H1 (cell line): ENCODE measurements around the gene SCAMP5. TPM values are rescaled to one million over a fixed set of nuclear protein-coding genes. Genes with fewer than 3 reads are reported as not detected.

Source experiments
- CTCF ChIA-PET: fragments of 300-600 bp; sonication (Branson Sonifier 250); formaldehyde crosslinking; loops from one replicate; lab custom pipeline; 2021; ENCODE audit not compliant: partially characterized antibody; lab: Charles Lee
- POLR2A ChIA-PET: fragments of 300-600 bp; sonication (Branson Sonifier 250); formaldehyde crosslinking; loops from one replicate; lab custom pipeline; 2021; ENCODE audit warnings: inconsistent platforms; ENCODE audit not compliant: partially characterized antibody; lab: Charles Lee
- DNase-seq, 2 experiments: peaks; one replicate each; pipeline versions ENCODE4 v3.0.0 to v3.0.0-alpha.2; 2010 to 2022; ENCODE audit warnings: low spot score in 2 of 2, low read depth in 1 of 2, mixed read lengths in 1 of 2
- FAIRE-seq: peaks from 2 replicates; lab custom pipeline; 2011; peaks lifted over from hg19 to GRCh38; lab: Jason Lieb, UNC
- H2AFZ ChIP-seq: 2 replicates; pipeline ENCODE4 v1.8.1; 2012; ENCODE audit warnings: low read length, inconsistent platforms
- H2AK5ac ChIP-seq: 2 replicates; pipeline ENCODE4 v1.6.1; 2013; ENCODE audit warnings: low read depth, low read length
- H2BK120ac ChIP-seq: replicated peaks from 2 replicates; pipeline ENCODE3; 2013; ENCODE audit warnings: low read depth, low read length, inconsistent platforms
- H2BK12ac ChIP-seq: 2 replicates; pipeline ENCODE4 v1.6.1; 2013; ENCODE audit warnings: low read depth, low read length
- H2BK15ac ChIP-seq: 2 replicates; pipeline ENCODE4 v1.6.1; 2013; ENCODE audit warnings: low read length
- H2BK20ac ChIP-seq: 2 replicates; pipeline ENCODE4 v1.6.1; 2013; ENCODE audit warnings: low read length
- H2BK5ac ChIP-seq: 2 replicates; pipeline ENCODE4 v1.6.1; 2013; ENCODE audit warnings: low read depth, low read length
- H3K14ac ChIP-seq: 2 replicates; pipeline ENCODE4 v1.6.1; 2013; ENCODE audit warnings: inconsistent platforms; ENCODE audit not compliant: insufficient read length
- H3K18ac ChIP-seq: 2 replicates; pipeline ENCODE4 v1.6.1; 2013; ENCODE audit warnings: low read length; ENCODE audit errors: extremely low read depth
- H3K23ac ChIP-seq: 2 replicates; pipeline ENCODE4 v1.6.1; 2013; ENCODE audit warnings: inconsistent platforms; ENCODE audit not compliant: insufficient read length
- H3K23me2 ChIP-seq: 2 replicates; pipeline ENCODE4 v1.6.1; 2013; ENCODE audit warnings: low read depth, low read length
- H3K27ac ChIP-seq: 2 replicates; pipeline ENCODE4 v1.6.1; 2011; ENCODE audit warnings: low read depth, low read length, inconsistent platforms
- H3K27me3 ChIP-seq, 4 experiments: replicated peaks in 1 of 4; 1 replicate in 1 of 4; 2 replicates in 3 of 4; pipeline versions ENCODE4 v1.6.1 to v1.8.1; 2011 to 2013; ENCODE audit warnings: low read length in 3 of 4, mild to moderate bottlenecking in 3 of 4, inconsistent platforms in 2 of 4, mixed read lengths in 2 of 4, moderate library complexity in 1 of 4; ENCODE audit not compliant: control insufficient read depth in 3 of 4, insufficient read depth in 3 of 4; ENCODE audit errors: extremely low read depth in 1 of 4
- H3K36me3 ChIP-seq, 4 experiments: 2 replicates each; pipeline versions ENCODE4 v1.6.1 to v1.8.1; 2011 to 2013; ENCODE audit warnings: mild to moderate bottlenecking in 4 of 4, low read length in 3 of 4, moderate library complexity in 2 of 4, control low read depth in 1 of 4, inconsistent platforms in 1 of 4; ENCODE audit not compliant: insufficient read depth in 4 of 4, control insufficient read depth in 2 of 4
- H3K4ac ChIP-seq: replicated peaks from 2 replicates; pipeline ENCODE3; 2013; ENCODE audit warnings: low read length, low read depth, mixed read lengths, inconsistent platforms; ENCODE audit not compliant: insufficient read length
- H3K4me1 ChIP-seq, 4 experiments: replicated peaks in 1 of 4; 1 replicate in 1 of 4; 2 replicates in 3 of 4; pipeline versions ENCODE4 v1.6.1 to v1.8.1; 2011 to 2013; ENCODE audit warnings: low read length in 3 of 4, inconsistent platforms in 2 of 4, mixed read lengths in 1 of 4; ENCODE audit not compliant: insufficient read depth in 4 of 4, control insufficient read depth in 3 of 4
- H3K4me2 ChIP-seq, 2 experiments: 2 replicates each; pipeline versions ENCODE4 v1.6.1 to v1.8.1; 2011 to 2013; ENCODE audit warnings: low read depth in 2 of 2, low read length in 2 of 2, control low read depth in 1 of 2, inconsistent platforms in 1 of 2, mild to moderate bottlenecking in 1 of 2; ENCODE audit not compliant: insufficient read depth in 1 of 2
- H3K4me3 ChIP-seq, 4 experiments: fragments of 200-600, 300-600 bp in 1 of 4; sonication (generic), shearing (Covaris generic), sonication (Bioruptor Twin) in 1 of 4; 2 replicates each; pipeline versions ENCODE4 v1.5.1 to v1.8.1; 2011 to 2016; ENCODE audit warnings: low read length in 4 of 4, low read depth in 3 of 4, control low read depth in 2 of 4, inconsistent platforms in 2 of 4, mild to moderate bottlenecking in 2 of 4, mixed read lengths in 1 of 4, moderate library complexity in 1 of 4; ENCODE audit not compliant: insufficient read depth in 2 of 4; ENCODE audit errors: extremely low read depth in 1 of 4
- H3K56ac ChIP-seq: replicated peaks from 2 replicates; pipeline ENCODE3; 2013; ENCODE audit warnings: low read depth, mild to moderate bottlenecking, mixed read lengths, low read length, inconsistent platforms; ENCODE audit not compliant: insufficient read length
- H3K79me1 ChIP-seq: 2 replicates; pipeline ENCODE4 v1.6.1; 2013; ENCODE audit warnings: low read depth, low read length, control low read depth
- H3K79me2 ChIP-seq, 2 experiments: 2 replicates each; pipeline versions ENCODE4 v1.6.1 to v1.8.1; 2012 to 2013; ENCODE audit warnings: low read length in 2 of 2, mild to moderate bottlenecking in 2 of 2, inconsistent platforms in 1 of 2; ENCODE audit not compliant: insufficient read depth in 2 of 2, control insufficient read depth in 1 of 2
- H3K9ac ChIP-seq, 4 experiments: replicated peaks in 1 of 4; 1 replicate in 1 of 4; 2 replicates in 3 of 4; pipeline versions ENCODE4 v1.6.1 to v1.8.1; 2011 to 2013; ENCODE audit warnings: low read depth in 3 of 4, low read length in 3 of 4, control low read depth in 2 of 4, mild to moderate bottlenecking in 2 of 4, moderate library complexity in 2 of 4, inconsistent platforms in 1 of 4; ENCODE audit errors: extremely low read depth in 1 of 4
- H3K9me3 ChIP-seq, 2 experiments: 2 replicates each; pipeline versions ENCODE4 v1.6.1 to v1.8.1; 2012 to 2013; ENCODE audit warnings: mild to moderate bottlenecking in 2 of 2, moderate library complexity in 2 of 2, control low read depth in 1 of 2, inconsistent platforms in 1 of 2, low read depth in 1 of 2, low read length in 1 of 2, mixed read lengths in 1 of 2; ENCODE audit not compliant: insufficient read depth in 2 of 2
- H4K20me1 ChIP-seq, 2 experiments: replicated peaks in 1 of 2; 2 replicates each; pipeline versions ENCODE3 to v1.8.1; 2011 to 2013; ENCODE audit warnings: inconsistent platforms in 2 of 2, low read length in 2 of 2, mild to moderate bottlenecking in 1 of 2; ENCODE audit not compliant: insufficient read depth in 2 of 2, control insufficient read depth in 1 of 2
- H4K5ac ChIP-seq: 2 replicates; pipeline ENCODE4 v1.6.1; 2013; ENCODE audit warnings: low read length, low read depth, mixed read lengths, inconsistent platforms; ENCODE audit not compliant: insufficient read length
- H4K8ac ChIP-seq: 2 replicates; pipeline ENCODE4 v1.8.0; 2013; ENCODE audit warnings: mild to moderate bottlenecking, moderate library complexity, low read length, inconsistent platforms; ENCODE audit not compliant: insufficient read depth; ENCODE audit errors: extremely low read depth
- H4K91ac ChIP-seq: replicated peaks from 2 replicates; pipeline ENCODE3; 2013; ENCODE audit warnings: low read length, mixed read lengths, inconsistent platforms; ENCODE audit not compliant: insufficient read length
- CEBPB ChIP-seq: IDR thresholded peaks from 2 replicates; pipeline ENCODE4 v1.6.1; 2012; ENCODE audit warnings: low read depth, low read length
- JUND ChIP-seq: IDR thresholded peaks from 2 replicates; pipeline ENCODE4 v1.6.1; 2011; ENCODE audit warnings: mild to moderate bottlenecking, improper control_type of control experiment, low read length
- POLR2A ChIP-seq, 2 experiments: IDR thresholded peaks; 1 replicate in 1 of 2; 2 replicates in 1 of 2; pipeline ENCODE4 v1.6.1; 2011; ENCODE audit warnings: low read depth in 2 of 2, low read length in 2 of 2, mild to moderate bottlenecking in 2 of 2; ENCODE audit errors: control extremely low read depth in 1 of 2
- RBBP5 ChIP-seq: IDR thresholded peaks from 2 replicates; pipeline ENCODE4 v1.7.1; 2012; ENCODE audit warnings: low read depth, mild to moderate bottlenecking, inconsistent platforms, low read length, moderate library complexity, borderline replicate concordance
- RFX5 ChIP-seq: IDR thresholded peaks from 2 replicates; pipeline ENCODE4 v1.6.1; 2011; ENCODE audit warnings: low read depth, low read length, improper control_type of control experiment, borderline replicate concordance
- RNF2 ChIP-seq: fragments of 200-900, 300-1000 bp; sonication (generic); IDR thresholded peaks from 2 replicates; pipeline ENCODE4 v1.7.1; 2016; ENCODE audit warnings: borderline replicate concordance, low read depth, mild to moderate bottlenecking, antibody characterized with exemption, low read length; ENCODE audit not compliant: poor library complexity, severe bottlenecking; ENCODE audit errors: missing control alignments
- SP4 ChIP-seq: IDR thresholded peaks from 2 replicates; pipeline ENCODE4 v1.6.1; 2012; ENCODE audit warnings: low read length, inconsistent platforms
- TBP ChIP-seq: IDR thresholded peaks from 2 replicates; pipeline ENCODE4 v1.6.1; 2011; ENCODE audit warnings: low read depth, low read length, improper control_type of control experiment
- TCF12 ChIP-seq: IDR thresholded peaks from 2 replicates; pipeline ENCODE4 v1.6.1; 2011; ENCODE audit warnings: low read depth, mild to moderate bottlenecking, low read length
- WGBS, 2 experiments: shearing (Covaris generic) in 1 of 2; methylation state at CpG; one replicate each; pipeline versions ENCODE4 v1.1.6 to v1.1.7; 2013 to 2015; ENCODE audit warnings: low lambda C conversion rate in 2 of 2, mixed read lengths in 2 of 2, inconsistent platforms in 1 of 2, low coverage in 1 of 2, missing lambda C conversion rate in 1 of 2; ENCODE audit not compliant: insufficient replicate concordance in 2 of 2, insufficient coverage in 1 of 2, insufficient read length in 1 of 2; ENCODE audit errors: extremely low coverage in 1 of 2, missing lambda C conversion rate in 1 of 2; 5-methylcytosine and 5-hydroxymethylcytosine counted together
- polyA plus RNA-seq, 7 experiments: library from polyadenylated mRNA; depleted of rRNA in 3 of 7; stranded (reverse) in 5 of 7; unstranded in 2 of 7; fragments of >200 nt in 5 of 7; fragments of 200-250 nt in 2 of 7; gene quantifications; 1 replicate in 5 of 7; 2 replicates in 1 of 7; 4 replicates in 1 of 7; pipeline versions ENCODE4 v1.2.1 to v1.2.3, GENCODE V29; 2011 to 2013; ENCODE audit warnings: missing spikeins in 2 of 7, mixed read lengths in 2 of 7
- total RNA-seq: library from RNA; stranded (reverse); fragmentation: NEBNext Ultra II Directional; extraction: Animal tissue kit (Norgen Biotek cat#: 25700); gene quantifications from 2 replicates; pipeline ENCODE4 v1.2.1, GENCODE V29; 2021

Gene SCAMP5
- total and polyA plus RNA-seq, 2 of the 8 experiments (the other 6 are each of a cell fraction or from before 2014, with no cell fraction given): 55.4 to 94.7 TPM

- no peak for TF ChIP-seq RNF2
- no peak for TF ChIP-seq TBP
- TF ChIP-seq SP4: no peak
- TF ChIP-seq JUND: no peak
- TF ChIP-seq TCF12: no peak
- TF ChIP-seq POLR2A (IDR thresholded peaks at IDR 0.05; ENCODE audit: control extremely low read depth in 1 of 2, low read depth in 2 of 2, low read length in 2 of 2): no peak
- no peak for TF ChIP-seq CEBPB
- no peak for TF ChIP-seq RFX5
- TF ChIP-seq RBBP5: no peak
- Histone ChIP-seq H3K18ac (no peak overlapping the region), H3K79me2 (peaks cover 0 to 14% of the 10 kb centered on the region in 2 experiments; a peak in 2 of 4 replicates), H3K4me2 (no peak overlapping the region), H2AK5ac (no peak overlapping the region), H3K36me3 (0 out of 8 replicates have a peak, but pooled peaks cover 0 to 2% (median 0%) of the 10 kb centered on the region in 4 experiments), H3K4me1 (peaks cover 0 to 8% (median 6%) of the 10 kb centered on the region in 4 experiments; a peak in 5 of 7 replicates), H2BK120ac (no peak overlapping the region), H3K4me3 (no peak overlapping the region), H3K23ac (no peak overlapping the region), H3K4ac (no peak overlapping the region), H4K8ac (no peak overlapping the region), H2AFZ (no peak overlapping the region), H2BK5ac (no peak overlapping the region), H2BK15ac (no peak overlapping the region), H3K14ac (no peak overlapping the region), H3K9me3 (no peaks in the 10 kb centered on the region), H2BK20ac (no peak overlapping the region), H3K27ac (no peak overlapping the region), H4K91ac (no peak overlapping the region), H3K27me3 (no peaks in the 10 kb centered on the region), H3K79me1 (peaks cover 3% of the 10 kb centered on the region; the same call in 1 of the 2 replicates), H4K5ac (no peak overlapping the region), H4K20me1 (no peaks in the 10 kb centered on the region), H2BK12ac (no peak overlapping the region), H3K23me2 (0 out of 2 replicates have a peak, but pooled peaks cover 3% of the 10 kb centered on the region), H3K9ac (no peak overlapping the region), H3K56ac (no peak overlapping the region)
- ChIA-PET POLR2A (interaction anchor here (0.7 to 1.2 kb wide), 5 partner anchors 9 to 283 kb away, joined by 3 to 4 read pairs (median 3); no protein-coding TSS in a partner anchor), CTCF (interaction anchor here (1.1 to 8.5 kb wide), 8 partner anchors 9 to 283 kb away, joined by 3 to 90 read pairs (median 4); partner anchors contain the start of gene C15orf39)
- FAIRE-seq (no peak), DNase-seq (no peak)
- WGBS, 2 experiments: 83% methylated on average over 3 of the region's 3 CpGs; no CpG with 5 or more reads in 1 of the 2 experiments
These were observed 29.7 kb downstream of the SCAMP5 start for GRCh38 chr15:75025107-75025506.
